HG03565 (cell line): ENCODE data around the gene GM2A.
A peak's percentile ranks its signal among the peaks of the same experiment; 100 is the strongest.

Experiments used
- ATAC-seq: cut with Tn5 transposase; IDR thresholded peaks from one replicate; pipeline ENCODE4 v1.9.1; 2021; ENCODE audit warnings: mild to moderate bottlenecking, moderate library complexity; ENCODE audit not compliant: unreplicated experiment

GM2A gene

GRCh38 chr5:151252762-151253604 lies at the start of gene GM2A:
TSS of gene GM2A (plus strand) at chr5:151253185. CDS start at chr5:151253217, 32 bp downstream.
- peak; percentile 67 for ATAC-seq

GRCh38 chr5:151204051-151204450 lies 48.9 kb upstream of the GM2A start:
- no peak for ATAC-seq

- no peak for ATAC-seq
Observed at GRCh38 chr5:151205411-151205810, 47.6 kb upstream of the GM2A start.

GRCh38 chr5:151208481-151208914 lies 44.5 kb upstream of the GM2A start:
- no peak for ATAC-seq

- ATAC-seq, result no peak
Observed at GRCh38 chr5:151212406-151212798, 40.6 kb upstream of the GM2A start.

GRCh38 chr5:151213803-151214613 lies 39.0 kb upstream of the GM2A start:
- peak; percentile 72 for ATAC-seq

GRCh38 chr5:151214614-151215545 lies 38.1 kb upstream of the GM2A start:
- ATAC-seq, result peak; percentile 36

GRCh38 chr5:151215546-151215880 lies 37.5 kb upstream of the GM2A start:
- ATAC-seq, result no peak

GRCh38 chr5:151216781-151217180 lies 36.2 kb upstream of the GM2A start:
- no peak for ATAC-seq

GRCh38 chr5:151218177-151218576 lies 34.8 kb upstream of the GM2A start:
- ATAC-seq, result no peak

- ATAC-seq, result no peak
Observed at GRCh38 chr5:151219138-151219537, 33.8 kb upstream of the GM2A start.

- ATAC-seq, result no peak
Observed at GRCh38 chr5:151219789-151220188, 33.2 kb upstream of the GM2A start.

GRCh38 chr5:151221574-151221973 lies 31.4 kb upstream of the GM2A start:
- ATAC-seq, result no peak

- no peak for ATAC-seq
Observed at GRCh38 chr5:151222054-151222789, 30.8 kb upstream of the GM2A start.

GRCh38 chr5:151222790-151223446 lies 30.1 kb upstream of the GM2A start:
- peak; percentile 59 for ATAC-seq

- ATAC-seq, result peak; percentile 48
Observed at GRCh38 chr5:151223447-151224264, 29.3 kb upstream of the GM2A start, which contains the start of gene CCDC69. TSS of gene CCDC69 (minus strand) at chr5:151224092. CDS start at chr5:151223970, 122 bp downstream.

GRCh38 chr5:151224372-151224771 lies 28.6 kb upstream of the GM2A start:
- no peak for ATAC-seq

GRCh38 chr5:151225071-151225470 lies 27.9 kb upstream of the GM2A start:
- ATAC-seq, result no peak

- no peak for ATAC-seq
Observed at GRCh38 chr5:151225475-151225874, 27.5 kb upstream of the GM2A start.
